Testis (tissue), 2 donors: ENCODE measurements around the gene SP140L.

Experiments
- CTCF ChIP-seq, 3 experiments: fragments of 450-650 bp in 2 of 3; fragments of 200-600 bp in 1 of 3; sonication (generic) in 1 of 3; IDR thresholded peaks; one replicate each; pipeline ENCODE4 v1.5.1; 2016 to 2019; ENCODE audit warnings: antibody characterized with exemption in 3 of 3, mild to moderate bottlenecking in 2 of 3, moderate library complexity in 1 of 3
- POLR2A ChIP-seq: fragments of 450-650 bp; IDR thresholded peaks from one replicate; pipeline ENCODE4 v1.6.1; 2017; ENCODE audit warnings: antibody characterized with exemption, mild to moderate bottlenecking, moderate library complexity

- TF ChIP-seq CTCF (IDR thresholded peaks at IDR 0.05) (no peak), POLR2A (no peak)
Measured at GRCh38 chr2:230308402-230309000, 18.5 kb upstream of the SP140L start.
